HuH-7 (cell line): ENCODE measurements around the gene PRELP.
"Not testable (repeated sequence)": the region's sequence is repeated elsewhere in the genome, so short reads cannot be mapped to it uniquely, and the experiment has no call there.

Experiments
- DNase-seq: peaks from one replicate; pipeline ENCODE4 v3.0.0; 2011; ENCODE audit warnings: low spot score

PRELP gene

GRCh38 chr1:203454986-203455471, 20.6 kb upstream of the PRELP start:
- DNase-seq, result no peak

- DNase-seq, result no peak
Observed at GRCh38 chr1:203455706-203456105, 19.9 kb upstream of the PRELP start.

GRCh38 chr1:203456577-203456976, 19.0 kb upstream of the PRELP start:
- DNase-seq, result no peak

- DNase-seq, result no peak
Observed at GRCh38 chr1:203458078-203458477, 17.5 kb upstream of the PRELP start.

GRCh38 chr1:203459671-203460201, 15.9 kb upstream of the PRELP start:
- no peak for DNase-seq

- DNase-seq, result no peak
Observed at GRCh38 chr1:203461717-203462116, 13.9 kb upstream of the PRELP start.

GRCh38 chr1:203462143-203462542, 13.5 kb upstream of the PRELP start:
- DNase-seq, result no peak

GRCh38 chr1:203462878-203463277, 12.7 kb upstream of the PRELP start:
- DNase-seq, result no peak

GRCh38 chr1:203463469-203464062, 12.0 kb upstream of the PRELP start:
- no peak for DNase-seq

- DNase-seq, result no peak
Observed at GRCh38 chr1:203464226-203464625, 11.4 kb upstream of the PRELP start.

- no peak for DNase-seq
Observed at GRCh38 chr1:203464743-203465142, 10.9 kb upstream of the PRELP start.

- DNase-seq, result no peak
Observed at GRCh38 chr1:203465146-203465798, 10.3 kb upstream of the PRELP start.

- no peak for DNase-seq
Observed at GRCh38 chr1:203465948-203466347, 9.7 kb upstream of the PRELP start.

GRCh38 chr1:203466906-203467549, 8.6 kb upstream of the PRELP start:
- DNase-seq, result not testable (repeated sequence)

GRCh38 chr1:203467550-203467921, 8.1 kb upstream of the PRELP start:
- no peak for DNase-seq

- no peak for DNase-seq
Observed at GRCh38 chr1:203468326-203468725, 7.3 kb upstream of the PRELP start.

GRCh38 chr1:203470240-203470639, 5.4 kb upstream of the PRELP start:
- no peak for DNase-seq

GRCh38 chr1:203471841-203472240, 3.8 kb upstream of the PRELP start:
- no peak for DNase-seq

- no peak for DNase-seq
Observed at GRCh38 chr1:203473281-203473680, 2.3 kb upstream of the PRELP start.

- DNase-seq, result no peak
Observed at GRCh38 chr1:203473781-203474305, 1.8 kb upstream of the PRELP start.

- no peak for DNase-seq
Observed at GRCh38 chr1:203476216-203476814, 709 bp downstream of the PRELP start.

- DNase-seq, result no peak
Observed at GRCh38 chr1:203477748-203478147, 2.1 kb downstream of the PRELP start.

- DNase-seq, result no peak
Observed at GRCh38 chr1:203478231-203478630, 2.6 kb downstream of the PRELP start.
